H9 (cell line): ENCODE results near the gene C16orf74. TPM values are rescaled to one million over a fixed set of nuclear protein-coding genes. Genes with fewer than 3 reads are reported as not detected.
A peak's percentile ranks its signal among the peaks of the same experiment; 100 is the strongest.

Experiments
- DNase-seq: peaks from one replicate; pipeline ENCODE4 v3.0.0-alpha.2; 2017
- H2AFZ ChIP-seq: one replicate; pipeline ENCODE4 v1.6.1; 2013; ENCODE audit warnings: mild to moderate bottlenecking, low read length, control low read depth, moderate library complexity
- H2AK5ac ChIP-seq: 2 replicates; pipeline ENCODE4 v1.6.1; 2013; ENCODE audit warnings: low read length, control low read depth, mixed read lengths; ENCODE audit not compliant: insufficient read length
- H2BK120ac ChIP-seq: one replicate; pipeline ENCODE4 v1.6.1; 2013; ENCODE audit warnings: low read depth, mild to moderate bottlenecking, low read length, control low read depth, inconsistent platforms; ENCODE audit not compliant: poor library complexity, severe bottlenecking
- H2BK12ac ChIP-seq: 2 replicates; pipeline ENCODE4 v1.6.1; 2013; ENCODE audit warnings: low read length, control low read depth, mixed read lengths, low read depth; ENCODE audit not compliant: insufficient read length
- H2BK15ac ChIP-seq: 2 replicates; pipeline ENCODE4 v1.6.1; 2013; ENCODE audit warnings: low read depth, low read length, control low read depth
- H2BK20ac ChIP-seq: one replicate; pipeline ENCODE4 v1.6.1; 2013; ENCODE audit warnings: low read depth, mild to moderate bottlenecking, low read length, control low read depth, inconsistent platforms; ENCODE audit not compliant: poor library complexity, severe bottlenecking
- H2BK5ac ChIP-seq: 2 replicates; pipeline ENCODE4 v1.6.1; 2013; ENCODE audit warnings: low read length, control low read depth, mixed read lengths; ENCODE audit not compliant: insufficient read length
- H3K14ac ChIP-seq: 2 replicates; pipeline ENCODE4 v1.6.1; 2013; ENCODE audit warnings: low read length, control low read depth; ENCODE audit not compliant: insufficient read depth
- H3K18ac ChIP-seq: 2 replicates; pipeline ENCODE4 v1.6.1; 2013; ENCODE audit warnings: low read depth, mild to moderate bottlenecking, mixed read lengths, low read length, control low read depth; ENCODE audit not compliant: insufficient read length
- H3K23ac ChIP-seq: 2 replicates; pipeline ENCODE4 v1.6.1; 2013; ENCODE audit warnings: low read length, control low read depth, mixed read lengths, low read depth; ENCODE audit not compliant: insufficient read length
- H3K23me2 ChIP-seq: 2 replicates; pipeline ENCODE4 v1.6.1; 2013; ENCODE audit warnings: low read depth, mild to moderate bottlenecking, mixed read lengths, low read length, control low read depth; ENCODE audit not compliant: insufficient read length, poor library complexity, severe bottlenecking
- H3K27ac ChIP-seq: 2 replicates; pipeline ENCODE4 v1.5.1; 2013; ENCODE audit warnings: low read length, control low read depth, mixed read lengths, low read depth; ENCODE audit not compliant: insufficient read length
- H3K27me3 ChIP-seq: 2 replicates; pipeline ENCODE4 v1.6.1; 2013; ENCODE audit warnings: low read length, control low read depth, inconsistent platforms; ENCODE audit not compliant: insufficient read depth
- H3K4ac ChIP-seq: 2 replicates; pipeline ENCODE4 v1.6.1; 2013; ENCODE audit warnings: low read depth, mild to moderate bottlenecking, control low read depth, inconsistent platforms, low read length, moderate library complexity
- H3K4me1 ChIP-seq: 2 replicates; pipeline ENCODE4 v1.6.1; 2013; ENCODE audit warnings: low read length, control low read depth, inconsistent platforms; ENCODE audit not compliant: insufficient read depth
- H3K4me2 ChIP-seq: 2 replicates; pipeline ENCODE4 v1.6.1; 2013; ENCODE audit warnings: low read length, control low read depth, mixed read lengths; ENCODE audit not compliant: insufficient read length, insufficient read depth
- H3K56ac ChIP-seq: 2 replicates; pipeline ENCODE4 v1.6.1; 2013; ENCODE audit warnings: low read depth, mild to moderate bottlenecking, mixed read lengths, low read length, control low read depth; ENCODE audit not compliant: insufficient read length
- H3K79me1 ChIP-seq: 2 replicates; pipeline ENCODE4 v1.6.1; 2013; ENCODE audit warnings: low read depth, mild to moderate bottlenecking, moderate library complexity, low read length, control low read depth, inconsistent platforms; ENCODE audit not compliant: insufficient read depth, poor library complexity, severe bottlenecking
- H3K79me2 ChIP-seq: 2 replicates; pipeline ENCODE4 v1.6.1; 2013; ENCODE audit warnings: low read length, control low read depth, inconsistent platforms; ENCODE audit not compliant: insufficient read depth
- H3K9ac ChIP-seq: 2 replicates; pipeline ENCODE4 v1.6.1; 2013; ENCODE audit warnings: low read length, control low read depth, mixed read lengths; ENCODE audit not compliant: insufficient read length; ENCODE audit errors: extremely low read depth
- H3K9me3 ChIP-seq: one replicate; pipeline ENCODE4 v1.6.1; 2013; ENCODE audit warnings: low read depth, low read length, inconsistent platforms; ENCODE audit not compliant: control insufficient read depth
- H3T11ph ChIP-seq: one replicate; pipeline ENCODE4 v1.6.1; 2013; ENCODE audit warnings: mild to moderate bottlenecking, low read length, control low read depth, inconsistent platforms
- H4K20me1 ChIP-seq: one replicate; pipeline ENCODE4 v1.6.1; 2013; ENCODE audit not compliant: control insufficient read depth, insufficient read length, insufficient read depth
- H4K5ac ChIP-seq: 2 replicates; pipeline ENCODE4 v1.6.1; 2013; ENCODE audit warnings: low read depth, mild to moderate bottlenecking, mixed read lengths, low read length, control low read depth; ENCODE audit not compliant: insufficient read length
- H4K8ac ChIP-seq: replicated peaks from 2 replicates; pipeline ENCODE4 v1.6.1; 2013; ENCODE audit warnings: low read length, control low read depth, mixed read lengths, low read depth; ENCODE audit not compliant: insufficient read length
- H4K91ac ChIP-seq: 2 replicates; pipeline ENCODE4 v1.6.1; 2013; ENCODE audit warnings: low read depth, mild to moderate bottlenecking, moderate library complexity, mixed read lengths, low read length, control low read depth; ENCODE audit not compliant: insufficient read length
- H3K27ac Mint-ChIP-seq, 3 experiments: 2 replicates in 2 of 3; 3 replicates in 1 of 3; pipeline ENCODE4 v1.8.0; 2020 to 2021; ENCODE audit warnings: mixed read lengths in 3 of 3, mild to moderate bottlenecking in 1 of 3, moderate library complexity in 1 of 3
- H3K27me3 Mint-ChIP-seq: 2 replicates; pipeline ENCODE4 v1.8.0; 2021; ENCODE audit warnings: low read depth, mild to moderate bottlenecking, moderate library complexity, mixed read lengths
- H3K36me3 Mint-ChIP-seq, 3 experiments: 2 replicates in 2 of 3; 3 replicates in 1 of 3; pipeline ENCODE4 v1.8.0; 2020 to 2021; ENCODE audit warnings: low read depth in 3 of 3, mixed read lengths in 3 of 3; ENCODE audit not compliant: insufficient read depth in 1 of 3
- H3K4me1 Mint-ChIP-seq, 2 experiments: 2 replicates each; pipeline ENCODE4 v1.8.0; 2020; ENCODE audit warnings: mixed read lengths in 2 of 2
- H3K4me3 Mint-ChIP-seq, 2 experiments: 2 replicates in 1 of 2; 3 replicates in 1 of 2; pipeline ENCODE4 v1.8.0; 2020 to 2021; ENCODE audit warnings: mild to moderate bottlenecking in 2 of 2, mixed read lengths in 2 of 2, moderate library complexity in 1 of 2
- H3K9me3 Mint-ChIP-seq, 2 experiments: 2 replicates in 1 of 2; 3 replicates in 1 of 2; pipeline ENCODE4 v1.8.0; 2020; ENCODE audit warnings: mild to moderate bottlenecking in 2 of 2, mixed read lengths in 2 of 2, moderate library complexity in 1 of 2
- CTCF ChIP-seq: fragments of 200-600 bp; sonication (generic); conservative IDR thresholded peaks from 3 replicates; pipeline ENCODE4 v1.8.0; 2021; ENCODE audit warnings: antibody characterized with exemption, mild to moderate bottlenecking
- WGBS: extraction: QIAGEN DNeasy Blood & Tissue Kit; methylation state at CpG from one replicate; pipeline ENCODE4 v1.1.7; 2013; ENCODE audit warnings: missing lambda C conversion rate, low lambda C conversion rate, mixed read lengths; ENCODE audit not compliant: insufficient read length; ENCODE audit errors: extremely low coverage; 5-methylcytosine and 5-hydroxymethylcytosine counted together
- total RNA-seq: library from RNA; stranded (reverse); gene quantifications from 2 replicates; pipeline ENCODE4 v1.2.1, GENCODE V29; 2021

Gene C16orf74
- total RNA-seq, 1 experiment from 2014 or later = 5.6 TPM

- no peak within 1 kb of the TSS for H4K8ac ChIP-seq
- H3K23ac ChIP-seq = no peak within 1 kb of the TSS
- no peak for TF ChIP-seq CTCF
- Mint-ChIP-seq H3K36me3 (peaks cover 3 to 27% (median 27%) of the 10 kb centered on the region in 3 experiments; a peak in 6 of 7 replicates), H3K4me3 (peak within 1 kb of the TSS; percentile 78 to 89), H3K4me1 (peaks cover 10 to 24% of the 10 kb centered on the region in 2 experiments), H3K27me3 (peaks cover 25% of the 10 kb centered on the region), H3K9me3 (no peaks in the 10 kb centered on the region), H3K27ac (no peak within 1 kb of the TSS; a peak in 1 of 7 replicates)
- H2BK120ac ChIP-seq = no peak within 1 kb of the TSS
- H3K18ac ChIP-seq = peak within 1 kb of the TSS; percentile 31
- no peak within 1 kb of the TSS for H3T11ph ChIP-seq
- H3K4me1 ChIP-seq = no peaks in the 10 kb centered on the region; the same call in 1 of the 2 replicates
- H2BK15ac ChIP-seq = no peak within 1 kb of the TSS
- H3K27ac ChIP-seq = no peak within 1 kb of the TSS
- H3K4me2 ChIP-seq = peak within 1 kb of the TSS; percentile 52
- no CpG with 5 or more reads among the region's 86 CpGs for WGBS
- no peak within 1 kb of the TSS for H2BK5ac ChIP-seq
- no peak within 1 kb of the TSS for H4K91ac ChIP-seq
- H3K27me3 ChIP-seq = no peaks in the 10 kb centered on the region
- H2BK20ac ChIP-seq = no peak within 1 kb of the TSS
- H3K23me2 ChIP-seq = no peaks in the 10 kb centered on the region
- no peak within 1 kb of the TSS for H3K56ac ChIP-seq
- no peaks in the 10 kb centered on the region for H3K79me1 ChIP-seq
- H3K9ac ChIP-seq = peak within 1 kb of the TSS; percentile 64
- no peak within 1 kb of the TSS for H4K5ac ChIP-seq
- H3K14ac ChIP-seq = peak within 1 kb of the TSS; percentile 59
- no peak within 1 kb of the TSS for H3K4ac ChIP-seq
- H3K79me2 ChIP-seq = no peaks in the 10 kb centered on the region; the same call in 1 of the 2 replicates
- no peaks in the 10 kb centered on the region for H3K9me3 ChIP-seq
- H2AK5ac ChIP-seq = no peak within 1 kb of the TSS
- DNase-seq = peak; percentile 97
- no peaks in the 10 kb centered on the region for H4K20me1 ChIP-seq
- no peak within 1 kb of the TSS for H2AFZ ChIP-seq
- no peak within 1 kb of the TSS for H2BK12ac ChIP-seq
These were observed 62.2 kb downstream of the C16orf74 start, which contains the start of gene GINS2 for GRCh38 chr16:85688586-85689284. TSS of gene GINS2 (minus strand) at chr16:85688954. CDS start at chr16:85688898, 56 bp downstream.
